ENCODE data around the gene GRWD1. TPM values are rescaled to one million over a fixed set of nuclear protein-coding genes. Genes with fewer than 3 reads are reported as not detected.

GRWD1 gene
- total RNA-seq, 6 experiments from 2014 or later: 36.2 to 53.5 (median 41.7) TPM

GRCh38 chr19:48433337-48433736 is 12.4 kb upstream of the GRWD1 start:
- no peaks in the 10 kb centered on the region; the same call in 1 of the 2 replicates for H3K27me3 Mint-ChIP-seq (ENCODE audit: insufficient read depth)
- peaks cover 8% of the 10 kb centered on the region for H3K36me3 Mint-ChIP-seq (ENCODE audit: low read depth)
- H3K4me3 Mint-ChIP-seq: no peak overlapping the region
- H3K9me3 Mint-ChIP-seq: no peaks in the 10 kb centered on the region
- no peaks in the 10 kb centered on the region for H3K4me1 Mint-ChIP-seq (ENCODE audit: low read depth)
- TF ChIP-seq CTCF (IDR thresholded peaks at IDR 0.05): no peak
- no peak overlapping the region for H3K27ac Mint-ChIP-seq
- DNase-seq: no peak

- H3K4me1 Mint-ChIP-seq (ENCODE audit: low read depth): no peaks in the 10 kb centered on the region
- DNase-seq: no peak
- H3K4me3 Mint-ChIP-seq: no peak overlapping the region
- H3K27me3 Mint-ChIP-seq (ENCODE audit: insufficient read depth): no peaks in the 10 kb centered on the region; the same call in 1 of the 2 replicates
- no peaks in the 10 kb centered on the region for H3K9me3 Mint-ChIP-seq
- no peaks in the 10 kb centered on the region; the same call in 1 of the 2 replicates for H3K36me3 Mint-ChIP-seq (ENCODE audit: low read depth)
- no peak overlapping the region for H3K27ac Mint-ChIP-seq
- TF ChIP-seq CTCF (IDR thresholded peaks at IDR 0.05): no peak
Observed at GRCh38 chr19:48436586-48436985, 9.2 kb upstream of the GRWD1 start.

GRCh38 chr19:48441360-48442050 is 4.3 kb upstream of the GRWD1 start:
- peaks cover 3% of the 10 kb centered on the region; the same call in 1 of the 2 replicates for H3K36me3 Mint-ChIP-seq (ENCODE audit: low read depth)
- DNase-seq: no peak
- no peak overlapping the region for H3K4me3 Mint-ChIP-seq
- no peaks in the 10 kb centered on the region for H3K9me3 Mint-ChIP-seq
- H3K4me1 Mint-ChIP-seq (ENCODE audit: low read depth): peaks cover 10% of the 10 kb centered on the region
- TF ChIP-seq CTCF (IDR thresholded peaks at IDR 0.05): no peak
- H3K27ac Mint-ChIP-seq: no peak overlapping the region
- no peaks in the 10 kb centered on the region; the same call in none of the 2 replicates for H3K27me3 Mint-ChIP-seq (ENCODE audit: insufficient read depth)

GRCh38 chr19:48442116-48443035 is 3.4 kb upstream of the GRWD1 start:
- no peak overlapping the region for H3K27ac Mint-ChIP-seq
- H3K4me3 Mint-ChIP-seq: no peak overlapping the region
- H3K36me3 Mint-ChIP-seq (ENCODE audit: low read depth): peaks cover 4% of the 10 kb centered on the region; the same call in 1 of the 2 replicates
- TF ChIP-seq CTCF (IDR thresholded peaks at IDR 0.05): no peak
- peaks cover 10% of the 10 kb centered on the region for H3K4me1 Mint-ChIP-seq (ENCODE audit: low read depth)
- no peak for DNase-seq
- no peaks in the 10 kb centered on the region; the same call in none of the 2 replicates for H3K27me3 Mint-ChIP-seq (ENCODE audit: insufficient read depth)
- H3K9me3 Mint-ChIP-seq: no peaks in the 10 kb centered on the region

GRCh38 chr19:48443256-48443655 is 2.5 kb upstream of the GRWD1 start:
- no peaks in the 10 kb centered on the region; the same call in none of the 2 replicates for H3K27me3 Mint-ChIP-seq (ENCODE audit: insufficient read depth)
- H3K27ac Mint-ChIP-seq: no peak overlapping the region
- no peak for TF ChIP-seq CTCF (IDR thresholded peaks at IDR 0.05)
- H3K4me3 Mint-ChIP-seq: no peak overlapping the region
- no peak for DNase-seq
- H3K4me1 Mint-ChIP-seq (ENCODE audit: low read depth): peaks cover 12% of the 10 kb centered on the region
- no peaks in the 10 kb centered on the region for H3K9me3 Mint-ChIP-seq
- peaks cover 6% of the 10 kb centered on the region for H3K36me3 Mint-ChIP-seq (ENCODE audit: low read depth)

All from HFFc6 (cell line).